NT2/D1 (cell line): ENCODE results near the gene RFC5.

ENCODE experiments used
- YY1 ChIP-seq: IDR thresholded peaks from 2 replicates; pipeline ENCODE4 v1.6.1; 2011; ENCODE audit not compliant: insufficient read length, insufficient read depth
- ZNF274 ChIP-seq: IDR thresholded peaks from 2 replicates; pipeline ENCODE4 v1.6.1; 2011; ENCODE audit warnings: mild to moderate bottlenecking, low read depth, low read length

- TF ChIP-seq ZNF274 (no peak), YY1 (no peak)
These were observed 5.6 kb upstream of the RFC5 start for GRCh38 chr12:118010903-118011302.
